ENCODE measurements around the gene STYXL1. TPM values are rescaled to one million over a fixed set of nuclear protein-coding genes. Genes with fewer than 3 reads are reported as not detected.

STYXL1 gene
- total RNA-seq, 1 donor from 2014 or later, result 22.6 TPM

GRCh38 chr7:75985009-75985517 lies 62.7 kb downstream of the STYXL1 start:
- intact Hi-C loops (cut with DNase I), result no loop called here
- DNase-seq (ENCODE audit: low spot score) (no peak), ATAC-seq (no peak)

- ATAC-seq, result no peak
- intact Hi-C loops (cut with DNase I), result loop anchor here (5.0 kb wide), 1 partner anchor 977 kb away; no protein-coding TSS in a partner anchor
Measured at GRCh38 chr7:75984130-75985008, 63.4 kb downstream of the STYXL1 start.

GRCh38 chr7:75983471-75984129 lies 64.2 kb downstream of the STYXL1 start:
- DNase-seq (ENCODE audit: low spot score) (no peak), ATAC-seq (no peak)
- intact Hi-C loops (cut with DNase I), result loop anchor here (5.0 kb wide), 1 partner anchor 976 kb away; no protein-coding TSS in a partner anchor

More at GRCh38 chr7:75984130-75985008, 63.4 kb downstream of the STYXL1 start:
- DNase-seq (ENCODE audit: low spot score), result no peak

- DNase-seq (ENCODE audit: low spot score), result no peak
- intact Hi-C loops (cut with DNase I), result loop anchor here (5.0 kb wide), 1 partner anchor 975 kb away; no protein-coding TSS in a partner anchor
- ATAC-seq, result no peak
Measured at GRCh38 chr7:75982306-75983064, 65.3 kb downstream of the STYXL1 start.

- DNase-seq (ENCODE audit: low spot score) (no peak), ATAC-seq (no peak)
- intact Hi-C loops (cut with DNase I), result loop anchor here (5.0 kb wide), 1 partner anchor 974 kb away; no protein-coding TSS in a partner anchor
Measured at GRCh38 chr7:75981453-75982305, 66.1 kb downstream of the STYXL1 start.

- no peak for ATAC-seq
- no peak for DNase-seq (ENCODE audit: low spot score)
- intact Hi-C loops (cut with DNase I), result loop anchor here (5.0 kb wide), 1 partner anchor 974 kb away; no protein-coding TSS in a partner anchor
Measured at GRCh38 chr7:75981203-75981452, 66.7 kb downstream of the STYXL1 start.

- intact Hi-C loops (cut with DNase I), result loop anchor here (5.0 kb wide), 1 partner anchor 973 kb away; no protein-coding TSS in a partner anchor
- no peak for ATAC-seq
Measured at GRCh38 chr7:75980430-75981202, 67.2 kb downstream of the STYXL1 start.

GRCh38 chr7:75979759-75980429 lies 67.9 kb downstream of the STYXL1 start:
- DNase-seq (ENCODE audit: low spot score) (no peak), ATAC-seq (no peak)
- intact Hi-C loops (cut with DNase I), result loop anchor here (5.0 kb wide), 1 partner anchor 973 kb away; no protein-coding TSS in a partner anchor

More at GRCh38 chr7:75980430-75981202, 67.2 kb downstream of the STYXL1 start:
- DNase-seq (ENCODE audit: low spot score), result no peak

- no peak for DNase-seq (ENCODE audit: low spot score)
- intact Hi-C loops (cut with DNase I), result no loop called here
- peak; percentile 90 for ATAC-seq
Measured at GRCh38 chr7:75977743-75978142, 70.1 kb downstream of the STYXL1 start.

- peak; percentile 72 for ATAC-seq
- intact Hi-C loops (cut with DNase I), result no loop called here
- DNase-seq (ENCODE audit: low spot score), result no peak
Measured at GRCh38 chr7:75971961-75972763, 75.6 kb downstream of the STYXL1 start.

GRCh38 chr7:75971309-75971960 lies 76.4 kb downstream of the STYXL1 start:
- ATAC-seq (no peak), DNase-seq (ENCODE audit: low spot score) (no peak)
- intact Hi-C loops (cut with DNase I), result no loop called here

GRCh38 chr7:75969704-75970498 lies 77.9 kb downstream of the STYXL1 start:
- intact Hi-C loops (cut with DNase I), result no loop called here
- ATAC-seq (no peak), DNase-seq (ENCODE audit: low spot score) (no peak)

GRCh38 chr7:75969182-75969581 lies 78.6 kb downstream of the STYXL1 start:
- ATAC-seq (no peak), DNase-seq (ENCODE audit: low spot score) (no peak)
- intact Hi-C loops (cut with DNase I), result no loop called here

- intact Hi-C loops (cut with DNase I), result no loop called here
- no peak for DNase-seq (ENCODE audit: low spot score)
- ATAC-seq, result no peak
Measured at GRCh38 chr7:75968561-75969001, 79.2 kb downstream of the STYXL1 start.

GRCh38 chr7:75968012-75968411 lies 79.8 kb downstream of the STYXL1 start:
- ATAC-seq, result no peak
- no peak for DNase-seq (ENCODE audit: low spot score)
- intact Hi-C loops (cut with DNase I), result no loop called here
